HepG2 (cell line): ENCODE data around the gene MPZ. TPM values are rescaled to one million over a fixed set of nuclear protein-coding genes. Genes with fewer than 3 reads are reported as not detected.

Experiments
- ATAC-seq: fragments of 200-7000 bp; cut with Tn5 transposase; 3 replicates; pipeline ENCODE4 v1.9.1; 2020; ENCODE audit warnings: mild to moderate bottlenecking, moderate library complexity
- BruUV-seq: library from RNA; stranded (reverse); fragments of 400-500 nt; replicated peaks from 2 replicates; lab custom pipeline; 2021; lab: Mats Ljungman, UMichigan
- CTCF ChIA-PET: fragments of 300-600 bp; formaldehyde crosslinking; extraction: SDS; loops from one replicate; lab custom pipeline; 2021; ENCODE audit warnings: low total read pairs, inconsistent platforms, low intra/inter-chr PET ratio; lab: Yijun Ruan, JAX
- POLR2A ChIA-PET: fragments of 350-600 bp; sonication (Branson Sonifier 250); formaldehyde crosslinking; loops from one replicate; lab custom pipeline; 2020; ENCODE audit warnings: antibody characterized with exemption, inconsistent platforms; lab: Yijun Ruan, JAX
- DNase-seq: peaks from one replicate; pipeline ENCODE4 v3.0.0-alpha.2; 2015; ENCODE audit warnings: low spot score
- FAIRE-seq: peaks from 3 replicates; lab custom pipeline; 2011; peaks lifted over from hg19 to GRCh38; lab: Jason Lieb, UNC
- H2AFZ ChIP-seq: one replicate; pipeline ENCODE4 v1.6.1; 2011; ENCODE audit warnings: low read length, inconsistent platforms
- H3K27ac ChIP-seq: fragments of 300-600 bp; 3 replicates; pipeline ENCODE4 v1.8.0; 2011; ENCODE audit warnings: mixed run types, mild to moderate bottlenecking, mixed read lengths, low read length, inconsistent platforms; ENCODE audit not compliant: insufficient read depth; ENCODE audit errors: extremely low read length
- H3K27me3 ChIP-seq, 2 experiments: fragments of 200-600 bp in 1 of 2; 2 replicates in 1 of 2; 3 replicates in 1 of 2; pipeline versions ENCODE4 v1.6.0 to v1.8.0; 2011; ENCODE audit warnings: low read length in 2 of 2, mild to moderate bottlenecking in 2 of 2, moderate library complexity in 2 of 2, inconsistent platforms in 1 of 2; ENCODE audit not compliant: insufficient read depth in 2 of 2, control insufficient read depth in 1 of 2
- H3K36me3 ChIP-seq, 2 experiments: fragments of 200-600 bp in 1 of 2; replicated peaks in 1 of 2; 2 replicates in 1 of 2; 3 replicates in 1 of 2; pipeline versions ENCODE4 v1.5.1 to v1.8.0; 2011; ENCODE audit warnings: low read length in 2 of 2, inconsistent platforms in 1 of 2; ENCODE audit not compliant: insufficient read depth in 2 of 2, control insufficient read depth in 1 of 2
- H3K4me1 ChIP-seq: 2 replicates; pipeline ENCODE4 v1.5.1; 2012; ENCODE audit warnings: low read length, inconsistent platforms; ENCODE audit not compliant: insufficient read depth
- H3K4me2 ChIP-seq: 2 replicates; pipeline ENCODE4 v1.6.0; 2011; ENCODE audit warnings: low read depth, low read length, inconsistent platforms
- H3K4me3 ChIP-seq, 3 experiments: fragments of 200-600 bp in 1 of 3; sonication (generic), shearing (Covaris generic) in 1 of 3; replicated peaks in 1 of 3; 2 replicates each; pipeline ENCODE4 v1.5.1; 2011 to 2016; ENCODE audit warnings: low read length in 3 of 3, inconsistent platforms in 2 of 3, low read depth in 2 of 3, mild to moderate bottlenecking in 2 of 3, control low read depth in 1 of 3, mixed read lengths in 1 of 3; ENCODE audit not compliant: insufficient read depth in 1 of 3
- H3K79me2 ChIP-seq: one replicate; pipeline ENCODE4 v1.6.1; 2011; ENCODE audit warnings: low read length, inconsistent platforms; ENCODE audit not compliant: insufficient read depth
- H3K9ac ChIP-seq: 2 replicates; pipeline ENCODE4 v1.6.0; 2011; ENCODE audit warnings: mild to moderate bottlenecking, low read depth, low read length, inconsistent platforms; ENCODE audit not compliant: insufficient read depth
- H3K9me3 ChIP-seq: 2 replicates; pipeline ENCODE4 v1.5.1; 2012; ENCODE audit warnings: mild to moderate bottlenecking, low read length
- H4K20me1 ChIP-seq: 2 replicates; pipeline ENCODE4 v1.6.0; 2011; ENCODE audit warnings: inconsistent platforms, mild to moderate bottlenecking, low read length, moderate library complexity; ENCODE audit not compliant: insufficient read depth
- BRD4 ChIP-seq: sonication (generic); formaldehyde crosslinking; IDR thresholded peaks from 2 replicates; pipeline ENCODE4 v1.4.0; 2020; ENCODE audit warnings: missing genetic modification reagents
- CBX2 ChIP-seq, 2 experiments: fragments of 200-600 bp in 1 of 2; sonication (generic); formaldehyde crosslinking in 1 of 2; IDR thresholded peaks; 2 replicates each; pipeline versions ENCODE4 v1.7.0 to v1.8.1; 2018 to 2022; ENCODE audit warnings: low read depth in 2 of 2, low read length in 1 of 2, mild to moderate bottlenecking in 1 of 2, missing genetic modification reagents in 1 of 2
- FOXK2 ChIP-seq: fragments of 450-650 bp; IDR thresholded peaks from 2 replicates; pipeline ENCODE4 v1.6.1; 2016
- KAT2B ChIP-seq: fragments of 150-350 bp; IDR thresholded peaks from 2 replicates; pipeline ENCODE4 v1.6.1; 2014; ENCODE audit warnings: low read depth, low read length, borderline replicate concordance
- KLF6 ChIP-seq: IDR thresholded peaks from 2 replicates; pipeline ENCODE4 v1.8.0; 2016; ENCODE audit warnings: missing biosample characterization, missing genetic modification reagents
- NRL ChIP-seq: sonication (generic); formaldehyde crosslinking; IDR thresholded peaks from 2 replicates; pipeline ENCODE4 v1.5.0; 2020; ENCODE audit warnings: missing genetic modification reagents, mild to moderate bottlenecking, moderate library complexity, borderline replicate concordance
- SRSF1 ChIP-seq: fragments of 200-400 bp; formaldehyde crosslinking; optimal IDR thresholded peaks from 2 replicates; pipeline ENCODE3; 2017; ENCODE audit warnings: mild to moderate bottlenecking, low read depth, low read length, moderate library complexity
- TAF15 ChIP-seq: fragments of 200-400 bp; formaldehyde crosslinking; IDR thresholded peaks from one replicate; pipeline ENCODE4 v1.6.1; 2018; ENCODE audit warnings: mild to moderate bottlenecking, low read depth, low read length; ENCODE audit not compliant: poor library complexity, severe bottlenecking
- ZNF546 ChIP-seq: sonication (generic); formaldehyde crosslinking; conservative IDR thresholded peaks from 2 replicates; pipeline ENCODE4 v1.8.1; 2023; ENCODE audit warnings: mild to moderate bottlenecking, missing genetic modification reagents
- ZNF549 ChIP-seq: sonication (generic); formaldehyde crosslinking; IDR thresholded peaks from 2 replicates; pipeline ENCODE4 v1.5.0; 2020; ENCODE audit warnings: missing genetic modification reagents
- ZNF558 ChIP-seq: sonication (generic); formaldehyde crosslinking; IDR thresholded peaks from 2 replicates; pipeline ENCODE4 v1.9.0; 2022; ENCODE audit warnings: mild to moderate bottlenecking, missing genetic modification reagents, borderline replicate concordance
- ZNF891 ChIP-seq: sonication (generic); formaldehyde crosslinking; IDR thresholded peaks from 2 replicates; pipeline ENCODE4 v1.5.0; 2020; ENCODE audit warnings: mild to moderate bottlenecking, missing genetic modification reagents
- WGBS: methylation state at CpG from one replicate; pipeline ENCODE4 v1.1.6; 2017; ENCODE audit warnings: low lambda C conversion rate; 5-methylcytosine and 5-hydroxymethylcytosine counted together
- in situ Hi-C: cut with HindIII; loops from 2 replicates; pipeline ENCODE4 v1.10.0; 2017; ENCODE audit warnings: low pct_unique_long_range_greater_than_20kb; ENCODE audit not compliant: extremely low pct_ligation_motif_present
- intact Hi-C: fragments of 100-400 bp; cut with micrococcal nuclease; formaldehyde crosslinking; loops from one replicate; pipeline ENCODE4 v1.10.0; 2022; ENCODE audit not compliant: unreplicated experiment
- polyA plus RNA-seq, 8 experiments: library from polyadenylated mRNA; depleted of rRNA in 3 of 8; stranded (reverse) in 7 of 8; unstranded in 1 of 8; fragments of >200 nt; fragmentation: Illumina TruSeq in 4 of 8; extraction: Trizol in 4 of 8; gene quantifications; 2 replicates each; pipeline versions ENCODE4 v1.2.1 to v1.2.3, GENCODE V29; 2011 to 2016; ENCODE audit warnings: low read depth in 4 of 8, missing spikeins in 1 of 8, mixed read lengths in 1 of 8; ENCODE audit not compliant: insufficient read depth in 1 of 8
- total RNA-seq, 5 experiments: library from RNA; depleted of rRNA; stranded (reverse); fragments of >200 nt; fragmentation: Illumina TruSeq; extraction: Trizol; gene quantifications; 2 replicates each; pipeline ENCODE4 v1.2.3, GENCODE V29; 2016; ENCODE audit warnings: low read depth in 1 of 5
- TF ChIP-seq, protein P1 (sequence below): IDR thresholded peaks from 2 replicates; pipeline ENCODE4 v1.4.0; 2020; ENCODE audit warnings: mild to moderate bottlenecking, missing genetic modification reagents
- TF ChIP-seq, protein P2 (sequence below): sonication (generic); formaldehyde crosslinking; IDR thresholded peaks from 2 replicates; pipeline ENCODE4 v1.8.1; 2022; ENCODE audit warnings: low read depth, mild to moderate bottlenecking, missing genetic modification reagents

The MPZ gene
- total and polyA plus RNA-seq, 2 of the 13 experiments (the other 11 are each of a cell fraction or from before 2014, with no cell fraction given), result 18.3 to 24.6 TPM

DNA sequence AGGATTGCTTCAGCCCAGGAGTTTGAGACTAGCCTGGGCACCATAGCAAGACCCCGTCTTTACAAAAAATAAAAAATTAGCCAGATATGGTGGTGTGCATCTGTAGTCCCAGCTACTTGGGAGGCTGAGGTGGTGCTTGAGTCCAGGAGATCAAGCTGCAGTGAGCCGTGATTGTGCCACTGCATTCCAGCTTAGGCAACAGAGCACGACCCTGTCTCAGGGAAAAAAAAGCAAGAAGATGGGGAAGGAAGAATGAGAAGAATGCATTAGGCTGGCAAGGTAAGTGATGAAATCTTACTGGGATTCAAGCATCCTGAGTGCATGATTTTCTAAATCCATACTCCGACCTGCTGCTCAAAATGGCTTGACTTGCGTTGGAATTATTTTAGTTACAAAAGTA lies 44.5 kb downstream of the MPZ start:
- no peak for TF ChIP-seq NRL
- TF ChIP-seq ZNF891, result no peak
- TF ChIP-seq TAF15, result no peak
- no peak for TF ChIP-seq ZNF546 (CRISPR knock-in tag)
- TF ChIP-seq, protein P1, sequence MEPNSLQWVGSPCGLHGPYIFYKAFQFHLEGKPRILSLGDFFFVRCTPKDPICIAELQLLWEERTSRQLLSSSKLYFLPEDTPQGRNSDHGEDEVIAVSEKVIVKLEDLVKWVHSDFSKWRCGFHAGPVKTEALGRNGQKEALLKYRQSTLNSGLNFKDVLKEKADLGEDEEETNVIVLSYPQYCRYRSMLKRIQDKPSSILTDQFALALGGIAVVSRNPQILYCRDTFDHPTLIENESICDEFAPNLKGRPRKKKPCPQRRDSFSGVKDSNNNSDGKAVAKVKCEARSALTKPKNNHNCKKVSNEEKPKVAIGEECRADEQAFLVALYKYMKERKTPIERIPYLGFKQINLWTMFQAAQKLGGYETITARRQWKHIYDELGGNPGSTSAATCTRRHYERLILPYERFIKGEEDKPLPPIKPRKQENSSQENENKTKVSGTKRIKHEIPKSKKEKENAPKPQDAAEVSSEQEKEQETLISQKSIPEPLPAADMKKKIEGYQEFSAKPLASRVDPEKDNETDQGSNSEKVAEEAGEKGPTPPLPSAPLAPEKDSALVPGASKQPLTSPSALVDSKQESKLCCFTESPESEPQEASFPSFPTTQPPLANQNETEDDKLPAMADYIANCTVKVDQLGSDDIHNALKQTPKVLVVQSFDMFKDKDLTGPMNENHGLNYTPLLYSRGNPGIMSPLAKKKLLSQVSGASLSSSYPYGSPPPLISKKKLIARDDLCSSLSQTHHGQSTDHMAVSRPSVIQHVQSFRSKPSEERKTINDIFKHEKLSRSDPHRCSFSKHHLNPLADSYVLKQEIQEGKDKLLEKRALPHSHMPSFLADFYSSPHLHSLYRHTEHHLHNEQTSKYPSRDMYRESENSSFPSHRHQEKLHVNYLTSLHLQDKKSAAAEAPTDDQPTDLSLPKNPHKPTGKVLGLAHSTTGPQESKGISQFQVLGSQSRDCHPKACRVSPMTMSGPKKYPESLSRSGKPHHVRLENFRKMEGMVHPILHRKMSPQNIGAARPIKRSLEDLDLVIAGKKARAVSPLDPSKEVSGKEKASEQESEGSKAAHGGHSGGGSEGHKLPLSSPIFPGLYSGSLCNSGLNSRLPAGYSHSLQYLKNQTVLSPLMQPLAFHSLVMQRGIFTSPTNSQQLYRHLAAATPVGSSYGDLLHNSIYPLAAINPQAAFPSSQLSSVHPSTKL (CRISPR knock-in tag), result no peak
- no peak for TF ChIP-seq BRD4 (CRISPR knock-in tag)
- TF ChIP-seq, protein P2, sequence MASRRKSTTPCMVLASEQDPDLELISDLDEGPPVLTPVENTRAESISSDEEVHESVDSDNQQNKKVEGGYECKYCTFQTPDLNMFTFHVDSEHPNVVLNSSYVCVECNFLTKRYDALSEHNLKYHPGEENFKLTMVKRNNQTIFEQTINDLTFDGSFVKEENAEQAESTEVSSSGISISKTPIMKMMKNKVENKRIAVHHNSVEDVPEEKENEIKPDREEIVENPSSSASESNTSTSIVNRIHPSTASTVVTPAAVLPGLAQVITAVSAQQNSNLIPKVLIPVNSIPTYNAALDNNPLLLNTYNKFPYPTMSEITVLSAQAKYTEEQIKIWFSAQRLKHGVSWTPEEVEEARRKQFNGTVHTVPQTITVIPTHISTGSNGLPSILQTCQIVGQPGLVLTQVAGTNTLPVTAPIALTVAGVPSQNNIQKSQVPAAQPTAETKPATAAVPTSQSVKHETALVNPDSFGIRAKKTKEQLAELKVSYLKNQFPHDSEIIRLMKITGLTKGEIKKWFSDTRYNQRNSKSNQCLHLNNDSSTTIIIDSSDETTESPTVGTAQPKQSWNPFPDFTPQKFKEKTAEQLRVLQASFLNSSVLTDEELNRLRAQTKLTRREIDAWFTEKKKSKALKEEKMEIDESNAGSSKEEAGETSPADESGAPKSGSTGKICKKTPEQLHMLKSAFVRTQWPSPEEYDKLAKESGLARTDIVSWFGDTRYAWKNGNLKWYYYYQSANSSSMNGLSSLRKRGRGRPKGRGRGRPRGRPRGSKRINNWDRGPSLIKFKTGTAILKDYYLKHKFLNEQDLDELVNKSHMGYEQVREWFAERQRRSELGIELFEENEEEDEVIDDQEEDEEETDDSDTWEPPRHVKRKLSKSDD (CRISPR knock-in tag), result no peak
- no peak for TF ChIP-seq FOXK2
- no peak for TF ChIP-seq CBX2 (IDR thresholded peaks at IDR 0.05; ENCODE audit: low read depth, low read length)
- TF ChIP-seq CBX2 (CRISPR knock-in tag; IDR thresholded peaks at IDR 0.05; ENCODE audit: low read depth), result no peak
- TF ChIP-seq KLF6, result no peak
- no peak for TF ChIP-seq SRSF1
- TF ChIP-seq ZNF549 (CRISPR knock-in tag), result no peak
- TF ChIP-seq KAT2B, result no peak
- TF ChIP-seq ZNF558 (CRISPR knock-in tag), result no peak
- Histone ChIP-seq H3K9ac (no peak overlapping the region), H2AFZ (no peak overlapping the region), H3K9me3 (no peaks in the 10 kb centered on the region), H3K4me2 (no peak overlapping the region), H3K4me3 (no peak overlapping the region), H3K36me3 (no peaks in the 10 kb centered on the region), H3K27me3 (no peaks in the 10 kb centered on the region; a peak in 1 of 5 replicates), H3K4me1 (peaks cover 16% of the 10 kb centered on the region), H3K27ac (no peak overlapping the region), H3K79me2 (no peaks in the 10 kb centered on the region), H4K20me1 (no peaks in the 10 kb centered on the region)
- in situ Hi-C loops, result no loop called here
- BruUV-seq, result no TSS peak
- FAIRE-seq, result no peak
- POLR2A ChIA-PET, result interaction anchor here (1.4 kb wide), 1 partner anchor 26 kb away, joined by 3 read pairs; no protein-coding TSS in a partner anchor
- DNase-seq, result no peak
- no peak for ATAC-seq
- intact Hi-C loops, result no loop called here
- CTCF ChIA-PET, result no interaction called here
- 32% methylated on average over 5 of the region's 5 CpGs for WGBS
